Neutrophil (primary cell): ENCODE data around the gene TTC9C.

Experiments used
- H3K27ac ChIP-seq: fragments of 200-600 bp; sonication (generic); 2 replicates; pipeline ENCODE4 v1.5.1; 2016; ENCODE audit warnings: mild to moderate bottlenecking, moderate library complexity
- H3K27me3 ChIP-seq: fragments of 200-600 bp; sonication (generic); 2 replicates; pipeline ENCODE4 v1.6.0; 2016; ENCODE audit warnings: mild to moderate bottlenecking
- H3K36me3 ChIP-seq: fragments of 200-600 bp; sonication (generic); 2 replicates; pipeline ENCODE4 v1.5.1; 2017
- H3K4me1 ChIP-seq, 2 experiments: fragments of 200-600 bp in 1 of 2; sonication (generic) in 1 of 2; 1 replicate in 1 of 2; 2 replicates in 1 of 2; pipeline versions ENCODE4 v1.5.1 to v1.6.1; 2013 to 2016; ENCODE audit warnings: low read depth in 1 of 2, low read length in 1 of 2, mild to moderate bottlenecking in 1 of 2, moderate library complexity in 1 of 2; ENCODE audit not compliant: control insufficient read depth in 1 of 2, insufficient read depth in 1 of 2
- H3K4me3 ChIP-seq, 2 experiments: fragments of 200-600 bp in 1 of 2; sonication (generic) in 1 of 2; 1 replicate in 1 of 2; 2 replicates in 1 of 2; pipeline ENCODE4 v1.5.1; 2013 to 2016; ENCODE audit warnings: low read depth in 1 of 2, low read length in 1 of 2, mild to moderate bottlenecking in 1 of 2, moderate library complexity in 1 of 2
- H3K9me3 ChIP-seq: fragments of 200-600 bp; sonication (generic); 2 replicates; pipeline ENCODE4 v1.5.1; 2016
- TF ChIP-seq, protein P1 (sequence below): fragments of 200-600 bp; sonication (generic); IDR thresholded peaks from 2 replicates; pipeline ENCODE4 v1.5.1; 2016; ENCODE audit warnings: antibody characterized with exemption

Gene TTC9C

DNA sequence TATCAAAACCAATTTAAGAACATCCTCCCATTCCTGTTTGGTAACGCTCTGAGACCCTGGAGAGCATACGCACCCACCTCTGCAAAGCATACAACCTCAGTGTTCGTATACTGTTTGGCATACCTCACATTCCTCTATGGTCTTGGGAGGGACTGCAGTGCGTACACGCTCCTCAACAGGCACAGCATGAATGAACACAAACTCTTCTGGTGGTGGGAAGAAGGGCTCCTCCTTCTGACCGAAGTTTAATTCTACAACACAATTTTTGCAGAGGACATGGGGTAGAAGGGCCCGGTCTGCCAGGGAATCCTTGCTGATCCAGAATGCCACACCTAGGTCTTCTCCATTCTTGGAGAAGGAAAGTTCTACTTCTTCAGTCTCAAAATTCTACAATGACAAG is 6.3 kb upstream of the TTC9C start:
- Histone ChIP-seq H3K4me3 (no peak overlapping the region), H3K36me3 (peaks cover 72% of the 10 kb centered on the region), H3K27me3 (no peaks in the 10 kb centered on the region), H3K9me3 (peaks cover 5% of the 10 kb centered on the region), H3K27ac (no peak overlapping the region), H3K4me1 (peaks cover 25 to 29% of the 10 kb centered on the region in 2 experiments)
- TF ChIP-seq, protein P1, sequence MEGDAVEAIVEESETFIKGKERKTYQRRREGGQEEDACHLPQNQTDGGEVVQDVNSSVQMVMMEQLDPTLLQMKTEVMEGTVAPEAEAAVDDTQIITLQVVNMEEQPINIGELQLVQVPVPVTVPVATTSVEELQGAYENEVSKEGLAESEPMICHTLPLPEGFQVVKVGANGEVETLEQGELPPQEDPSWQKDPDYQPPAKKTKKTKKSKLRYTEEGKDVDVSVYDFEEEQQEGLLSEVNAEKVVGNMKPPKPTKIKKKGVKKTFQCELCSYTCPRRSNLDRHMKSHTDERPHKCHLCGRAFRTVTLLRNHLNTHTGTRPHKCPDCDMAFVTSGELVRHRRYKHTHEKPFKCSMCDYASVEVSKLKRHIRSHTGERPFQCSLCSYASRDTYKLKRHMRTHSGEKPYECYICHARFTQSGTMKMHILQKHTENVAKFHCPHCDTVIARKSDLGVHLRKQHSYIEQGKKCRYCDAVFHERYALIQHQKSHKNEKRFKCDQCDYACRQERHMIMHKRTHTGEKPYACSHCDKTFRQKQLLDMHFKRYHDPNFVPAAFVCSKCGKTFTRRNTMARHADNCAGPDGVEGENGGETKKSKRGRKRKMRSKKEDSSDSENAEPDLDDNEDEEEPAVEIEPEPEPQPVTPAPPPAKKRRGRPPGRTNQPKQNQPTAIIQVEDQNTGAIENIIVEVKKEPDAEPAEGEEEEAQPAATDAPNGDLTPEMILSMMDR, result no peak

DNA sequence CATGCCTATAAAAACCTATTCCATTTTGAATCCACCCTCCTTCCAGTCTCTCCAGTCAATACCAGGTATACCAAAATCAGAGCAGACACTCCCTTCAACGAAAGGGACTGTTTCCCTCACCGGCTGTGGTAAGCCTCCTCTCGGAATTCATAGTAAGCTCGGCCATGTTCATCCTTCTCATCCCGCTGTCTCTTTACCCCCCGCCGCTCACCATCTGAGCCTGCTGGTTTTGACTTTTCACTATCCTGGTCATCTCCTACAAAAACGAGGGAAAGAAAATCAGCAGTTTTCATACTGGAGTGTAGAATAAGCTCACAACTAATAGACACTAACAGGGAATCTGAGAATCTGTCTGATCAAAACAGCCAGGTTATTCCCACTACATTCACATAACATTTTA is 4.1 kb upstream of the TTC9C start:
- peaks cover 51% of the 10 kb centered on the region for H3K36me3 ChIP-seq
- peaks cover 5% of the 10 kb centered on the region for H3K9me3 ChIP-seq
- TF ChIP-seq, protein P1, result no peak
- H3K27ac ChIP-seq, result peak overlapping the region; percentile 11
- no peak overlapping the region for H3K4me3 ChIP-seq
- no peaks in the 10 kb centered on the region for H3K27me3 ChIP-seq
- peaks cover 33 to 37% of the 10 kb centered on the region in 2 experiments for H3K4me1 ChIP-seq

DNA sequence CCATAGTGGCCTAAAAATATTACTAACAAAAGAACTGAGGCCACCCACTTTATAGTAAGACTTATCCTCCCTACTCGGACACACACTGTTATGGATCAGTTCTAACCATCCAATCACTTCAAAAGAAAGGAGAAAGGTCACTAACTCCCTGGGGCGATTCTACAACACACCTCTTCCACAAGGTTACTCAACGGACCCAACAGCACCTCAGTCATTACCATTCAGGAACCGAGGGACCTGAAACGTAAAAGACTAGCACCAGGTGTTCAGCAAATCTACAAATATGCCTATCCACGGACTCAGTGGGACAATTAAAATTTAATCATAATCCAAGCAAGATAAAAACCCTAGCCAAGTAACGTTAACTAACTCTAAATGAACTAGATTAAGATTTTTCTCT is 2.6 kb upstream of the TTC9C start:
- TF ChIP-seq, protein P1, result no peak
- H3K4me3 ChIP-seq, result peak overlapping the region; percentile 82 to 100
- H3K36me3 ChIP-seq, result peaks cover 36% of the 10 kb centered on the region
- H3K27ac ChIP-seq, result peak overlapping the region; percentile 98
- peaks cover 5% of the 10 kb centered on the region for H3K9me3 ChIP-seq
- H3K27me3 ChIP-seq, result no peaks in the 10 kb centered on the region
- H3K4me1 ChIP-seq, result peaks cover 45 to 47% of the 10 kb centered on the region in 2 experiments

DNA sequence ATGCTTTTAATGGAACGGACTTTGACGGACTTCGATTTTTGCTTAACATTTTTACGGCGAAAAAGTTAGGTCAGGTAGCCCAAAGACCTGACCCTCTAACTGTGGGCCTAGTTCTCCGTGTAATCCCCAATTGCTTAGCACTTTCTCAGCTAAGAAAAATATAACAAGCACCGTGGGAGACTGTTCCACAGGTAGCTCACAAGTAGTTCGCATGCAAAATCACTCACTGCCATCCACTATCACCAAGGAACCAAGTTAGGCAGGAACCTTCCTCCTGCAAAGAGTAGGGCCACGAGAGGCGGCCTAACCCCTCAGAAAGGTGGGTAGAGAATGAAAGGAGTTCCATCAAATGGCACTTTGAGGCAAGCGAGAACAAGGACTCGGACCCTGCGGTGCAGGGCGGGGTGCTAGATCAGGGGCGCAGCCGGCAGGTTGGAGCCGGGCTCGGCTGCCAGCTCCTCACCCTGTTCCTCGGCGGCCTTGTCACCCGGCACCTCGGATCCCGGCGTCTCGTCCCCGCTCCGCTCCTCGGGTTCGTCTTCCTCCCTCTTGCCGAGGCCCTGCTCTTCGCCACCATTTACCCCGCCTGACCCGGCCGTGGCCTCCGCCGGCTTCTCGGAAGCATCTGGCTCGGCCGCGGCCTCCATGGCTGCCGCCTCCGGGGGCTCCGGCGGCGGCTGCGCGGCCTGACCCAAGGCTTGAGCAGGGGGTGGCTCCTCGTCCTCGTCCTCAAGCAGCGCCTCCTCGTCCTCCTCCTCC is 2.0 kb upstream of the TTC9C start:
- H3K4me1 ChIP-seq, result peaks cover 45 to 47% of the 10 kb centered on the region in 2 experiments
- TF ChIP-seq, protein P1, result no peak

DNA sequence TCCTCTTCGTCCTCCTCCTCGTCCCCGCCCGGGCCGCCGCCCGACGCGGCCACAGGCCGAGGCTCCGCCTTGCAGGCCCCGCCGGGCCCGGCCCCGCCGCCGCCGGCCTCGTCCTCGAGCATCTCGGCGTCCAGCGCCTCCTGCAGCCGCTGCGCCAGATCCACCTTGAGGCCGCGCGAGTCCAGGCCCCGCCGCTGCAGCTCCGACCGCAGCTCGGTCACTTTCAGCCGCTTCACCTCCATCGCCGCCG is 1.4 kb upstream of the TTC9C start:
- Histone ChIP-seq H3K27ac (peak overlapping the region; percentile 98), H3K27me3 (no peaks in the 10 kb centered on the region), H3K9me3 (peaks cover 2% of the 10 kb centered on the region), H3K4me1 (peaks cover 45 to 47% of the 10 kb centered on the region in 2 experiments), H3K36me3 (peaks cover 24% of the 10 kb centered on the region), H3K4me3 (peak overlapping the region; percentile 82 to 100)
- TF ChIP-seq, protein P1, result no peak

More for the DNA sequence above, 2.0 kb upstream of the TTC9C start:
- H3K27me3 ChIP-seq, result no peaks in the 10 kb centered on the region
- H3K27ac ChIP-seq, result peak overlapping the region; percentile 98
- peaks cover 29% of the 10 kb centered on the region for H3K36me3 ChIP-seq
- peaks cover 5% of the 10 kb centered on the region for H3K9me3 ChIP-seq
- peak overlapping the region; percentile 82 to 100 for H3K4me3 ChIP-seq
